A549 (cell line): ENCODE data around the gene SHF. TPM values are rescaled to one million over a fixed set of nuclear protein-coding genes. Genes with fewer than 3 reads are reported as not detected.

Experiments used
- ATAC-seq, 2 experiments: fragments of 200-7000 bp in 1 of 2; fragments of >200 bp in 1 of 2; cut with Nextera tagmentation in 1 of 2; cut with Tn5 transposase in 1 of 2; 3 replicates each; pipeline versions ENCODE4 v1.8.0 to v1.9.1; 2018 to 2020; ENCODE audit warnings: mild to moderate bottlenecking in 1 of 2, moderate library complexity in 1 of 2
- CTCF ChIA-PET: fragments of 300-600 bp; sonication (Branson Sonifier 250); formaldehyde crosslinking; extraction: SDS; loops from one replicate; lab custom pipeline; 2021; ENCODE audit warnings: antibody characterized with exemption, inconsistent platforms; lab: Yijun Ruan, JAX
- POLR2A ChIA-PET: fragments of 350-600 bp; formaldehyde crosslinking; extraction: SDS; loops from one replicate; lab custom pipeline; 2021; ENCODE audit warnings: antibody characterized with exemption, inconsistent platforms; lab: Yijun Ruan, JAX
- DNase-seq, 2 experiments: peaks; one replicate each; pipeline versions ENCODE4 v3.0.0 to v3.0.0-alpha.2; 2011 to 2016; ENCODE audit warnings: low read depth in 1 of 2, low spot score in 1 of 2
- FAIRE-seq: peaks from 2 replicates; lab custom pipeline; 2011; peaks lifted over from hg19 to GRCh38; lab: Jason Lieb, UNC
- H3K27ac ChIP-seq, 2 experiments: fragments of >200 bp; sonication (Bioruptor Twin); formaldehyde crosslinking; 3 replicates each; pipeline ENCODE4 v1.5.1; 2016 to 2017
- H3K4me1 ChIP-seq: fragments of >200 bp; sonication (Bioruptor Twin); formaldehyde crosslinking; 3 replicates; pipeline ENCODE4 v1.6.1; 2016
- H3K4me2 ChIP-seq: fragments of >200 bp; sonication (Bioruptor Twin); formaldehyde crosslinking; 3 replicates; pipeline ENCODE4 v1.6.1; 2016
- H3K4me3 ChIP-seq: fragments of >200 bp; sonication (Bioruptor Twin); formaldehyde crosslinking; 3 replicates; pipeline ENCODE4 v1.5.1; 2016
- H3K9me3 ChIP-seq: fragments of >200 bp; sonication (Bioruptor Twin); formaldehyde crosslinking; 3 replicates; pipeline ENCODE4 v1.6.1; 2016
- CHD4 ChIP-seq: fragments of 200-600 bp; sonication (generic); IDR thresholded peaks from 2 replicates; pipeline ENCODE4 v1.6.1; 2016; ENCODE audit warnings: antibody characterized with exemption, mild to moderate bottlenecking, borderline replicate concordance
- EHF ChIP-seq: fragments of 250-450 bp; sonication (Bioruptor Pico); IDR thresholded peaks from 2 replicates; pipeline ENCODE4 v1.5.0; 2020; ENCODE audit warnings: mild to moderate bottlenecking
- EHMT2 ChIP-seq: fragments of 200-600 bp; sonication (generic); IDR thresholded peaks from 2 replicates; pipeline ENCODE4 v1.6.1; 2016; ENCODE audit warnings: antibody characterized with exemption, low read depth, mild to moderate bottlenecking, moderate library complexity
- FOSB ChIP-seq: fragments of 250-450 bp; sonication (Bioruptor Pico); IDR thresholded peaks from 2 replicates; pipeline ENCODE4 v1.5.0; 2020; ENCODE audit warnings: mild to moderate bottlenecking, moderate library complexity
- FOSL2 ChIP-seq, 2 experiments: fragments of 450-650 bp in 1 of 2; fragments of >200 bp in 1 of 2; sonication (Bioruptor Twin) in 1 of 2; formaldehyde crosslinking; IDR thresholded peaks; 2 replicates each; pipeline versions ENCODE4 v1.5.0 to v1.6.1; 2016 to 2020; ENCODE audit warnings: mild to moderate bottlenecking in 1 of 2, moderate library complexity in 1 of 2
- HEYL ChIP-seq: fragments of 250-450 bp; sonication (Bioruptor Pico); IDR thresholded peaks from 2 replicates; pipeline ENCODE4 v1.8.0; 2021; ENCODE audit warnings: mild to moderate bottlenecking, moderate library complexity
- HOXA7 ChIP-seq: fragments of 250-450 bp; sonication (Bioruptor Pico); IDR thresholded peaks from 2 replicates; pipeline ENCODE4 v1.5.0; 2020; ENCODE audit warnings: mild to moderate bottlenecking, moderate library complexity
- HOXB5 ChIP-seq: fragments of 250-450 bp; sonication (Bioruptor Pico); IDR thresholded peaks from 2 replicates; pipeline ENCODE4 v1.5.0; 2020; ENCODE audit warnings: mild to moderate bottlenecking, moderate library complexity
- JUN ChIP-seq, 2 experiments: fragments of >200 bp; sonication (Bioruptor Twin); formaldehyde crosslinking; IDR thresholded peaks; 2 replicates in 1 of 2; 3 replicates in 1 of 2; pipeline ENCODE4 v1.6.1; 2016 to 2017
- JUNB ChIP-seq: fragments of >200 bp; sonication (Bioruptor Twin); formaldehyde crosslinking; IDR thresholded peaks from 2 replicates; pipeline ENCODE4 v1.6.1; 2016
- KDM1A ChIP-seq: fragments of 200-600 bp; sonication (generic); IDR thresholded peaks from 2 replicates; pipeline ENCODE4 v1.6.1; 2016; ENCODE audit warnings: low read depth, mild to moderate bottlenecking
- KDM5A ChIP-seq: fragments of 200-600 bp; sonication (generic); IDR thresholded peaks from 2 replicates; pipeline ENCODE4 v1.6.1; 2016; ENCODE audit warnings: antibody characterized with exemption, mild to moderate bottlenecking
- PHF8 ChIP-seq: fragments of 200-600 bp; sonication (generic); IDR thresholded peaks from 2 replicates; pipeline ENCODE4 v1.6.1; 2016; ENCODE audit warnings: low read depth, mild to moderate bottlenecking, antibody characterized with exemption, moderate library complexity, borderline replicate concordance
- RCOR1 ChIP-seq: fragments of 150-350 bp; IDR thresholded peaks from 2 replicates; pipeline ENCODE4 v1.6.1; 2014; ENCODE audit warnings: antibody characterized with exemption, low read length, low read depth
- RNF2 ChIP-seq: fragments of 200-600 bp; sonication (generic); IDR thresholded peaks from 2 replicates; pipeline ENCODE4 v1.6.1; 2016; ENCODE audit warnings: low read depth, mild to moderate bottlenecking, antibody characterized with exemption, moderate library complexity, borderline replicate concordance
- ZC3H11A ChIP-seq: fragments of 450-650 bp; IDR thresholded peaks from 2 replicates; pipeline ENCODE4 v1.6.1; 2014; ENCODE audit warnings: antibody characterized with exemption, mild to moderate bottlenecking
- ZFP36 ChIP-seq: fragments of 450-650 bp; IDR thresholded peaks from 2 replicates; pipeline ENCODE4 v1.6.1; 2014; ENCODE audit warnings: borderline replicate concordance; ENCODE audit not compliant: partially characterized antibody
- WGBS: methylation state at CpG from one replicate; pipeline ENCODE4 v1.1.6; 2017; ENCODE audit errors: missing lambda C conversion rate; 5-methylcytosine and 5-hydroxymethylcytosine counted together
- polyA plus RNA-seq, 4 experiments: library from polyadenylated mRNA; depleted of rRNA in 3 of 4; stranded (reverse); fragments of >200 nt; fragmentation: RNase III in 1 of 4; extraction: RNeasy Plus Mini Kit Qiagen cat#74134 plus additional on column Dnase treatment in 1 of 4; gene quantifications; 2 replicates in 3 of 4; 3 replicates in 1 of 4; pipeline ENCODE4 v1.2.3, GENCODE V29; 2011 to 2017
- TF ChIP-seq, protein P1 (sequence below): fragments of 250-450 bp; sonication (Bioruptor Pico); IDR thresholded peaks from 2 replicates; pipeline ENCODE4 v1.5.0; 2020; ENCODE audit warnings: low read depth, mild to moderate bottlenecking, moderate library complexity
- TF ChIP-seq, protein P2 (sequence below): fragments of 250-450 bp; sonication (Bioruptor Pico); IDR thresholded peaks from 2 replicates; pipeline ENCODE4 v1.5.0; 2021; ENCODE audit warnings: mild to moderate bottlenecking, moderate library complexity, borderline replicate concordance
- TF ChIP-seq, protein P3 (sequence below): fragments of >200 bp; sonication (Bioruptor Twin); formaldehyde crosslinking; IDR thresholded peaks from 3 replicates; pipeline ENCODE4 v1.5.1; 2016

The SHF gene
- polyA plus RNA-seq, 2 of the 4 experiments (the other 2 are of a cell fraction) = 0.36 to 0.85 TPM

DNA sequence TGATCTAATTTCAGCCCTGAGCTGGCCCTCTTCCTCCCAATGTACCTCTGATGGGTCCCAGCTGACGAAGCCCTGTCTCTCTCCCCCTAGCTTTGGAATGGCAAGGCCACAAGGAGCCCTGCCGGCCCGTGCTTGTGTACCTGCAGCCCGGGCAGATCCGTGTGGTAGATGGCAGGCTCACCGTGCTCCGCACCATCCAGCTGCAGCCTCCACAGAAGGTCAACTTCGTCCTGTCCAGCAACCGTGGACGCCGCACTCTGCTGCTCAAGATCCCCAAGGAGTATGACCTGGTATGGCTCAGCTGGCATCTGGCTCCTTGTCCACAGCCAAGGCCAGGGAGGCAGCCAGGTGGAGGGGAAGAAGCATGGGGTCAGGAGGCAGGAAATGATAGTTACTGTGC is 43.8 kb downstream of the SHF start:
- CTCF ChIA-PET = interaction anchor here (1.3 kb wide), 1 partner anchor 26 kb away, joined by 3 read pairs; no protein-coding TSS in a partner anchor
- no peak overlapping the region for H3K4me2 ChIP-seq
- no peaks in the 10 kb centered on the region for H3K4me1 ChIP-seq
- no peaks in the 10 kb centered on the region for H3K9me3 ChIP-seq
- POLR2A ChIA-PET = no interaction called here
- ATAC-seq = no peak
- no peak for DNase-seq
- FAIRE-seq = no peak
- 75% methylated on average over 3 of the region's 11 CpGs for WGBS
- no peak overlapping the region for H3K4me3 ChIP-seq
- no peak for TF ChIP-seq EHF (CRISPR knock-in tag)
- TF ChIP-seq CHD4 = no peak
- no peak for TF ChIP-seq HOXB5 (CRISPR knock-in tag)
- TF ChIP-seq JUN (IDR thresholded peaks at IDR 0.05) = no peak
- TF ChIP-seq KDM5A = no peak
- no peak overlapping the region for H3K27ac ChIP-seq

DNA sequence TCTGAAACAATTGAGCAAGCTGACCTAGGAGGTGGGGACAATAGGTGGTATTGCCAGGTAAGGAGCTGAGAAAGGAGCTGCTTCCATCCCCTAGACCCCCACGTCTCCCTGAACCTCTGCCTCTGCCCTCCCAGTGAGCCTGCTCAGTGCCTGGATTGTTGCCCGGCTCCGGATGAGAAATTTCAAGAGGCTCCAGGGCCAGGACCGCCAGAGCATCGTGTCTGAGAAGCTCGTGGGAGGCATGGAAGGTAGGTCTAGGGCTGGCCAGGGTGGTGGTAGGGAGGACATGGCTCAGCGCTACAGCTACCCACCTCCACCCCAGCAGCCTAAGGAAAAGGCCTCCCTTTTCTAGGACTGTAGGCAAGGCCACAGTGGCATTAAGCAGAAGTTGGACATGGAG is 44.7 kb downstream of the SHF start:
- ATAC-seq = no peak
- no peak for FAIRE-seq
- TF ChIP-seq, protein P1, sequence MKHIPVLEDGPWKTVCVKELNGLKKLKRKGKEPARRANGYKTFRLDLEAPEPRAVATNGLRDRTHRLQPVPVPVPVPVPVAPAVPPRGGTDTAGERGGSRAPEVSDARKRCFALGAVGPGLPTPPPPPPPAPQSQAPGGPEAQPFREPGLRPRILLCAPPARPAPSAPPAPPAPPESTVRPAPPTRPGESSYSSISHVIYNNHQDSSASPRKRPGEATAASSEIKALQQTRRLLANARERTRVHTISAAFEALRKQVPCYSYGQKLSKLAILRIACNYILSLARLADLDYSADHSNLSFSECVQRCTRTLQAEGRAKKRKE (CRISPR knock-in tag) = no peak
- TF ChIP-seq FOSB (no peak), RNF2 (no peak), PHF8 (no peak), HEYL (CRISPR knock-in tag) (no peak), HOXA7 (CRISPR knock-in tag) (no peak), EHF (CRISPR knock-in tag) (no peak), ZC3H11A (no peak), ZFP36 (no peak), EHMT2 (no peak), JUNB (no peak), RCOR1 (no peak), KDM1A (no peak), FOSL2 (IDR thresholded peaks at IDR 0.05) (no peak), FOSL2 (CRISPR knock-in tag; IDR thresholded peaks at IDR 0.05) (no peak)
- TF ChIP-seq, protein P2, sequence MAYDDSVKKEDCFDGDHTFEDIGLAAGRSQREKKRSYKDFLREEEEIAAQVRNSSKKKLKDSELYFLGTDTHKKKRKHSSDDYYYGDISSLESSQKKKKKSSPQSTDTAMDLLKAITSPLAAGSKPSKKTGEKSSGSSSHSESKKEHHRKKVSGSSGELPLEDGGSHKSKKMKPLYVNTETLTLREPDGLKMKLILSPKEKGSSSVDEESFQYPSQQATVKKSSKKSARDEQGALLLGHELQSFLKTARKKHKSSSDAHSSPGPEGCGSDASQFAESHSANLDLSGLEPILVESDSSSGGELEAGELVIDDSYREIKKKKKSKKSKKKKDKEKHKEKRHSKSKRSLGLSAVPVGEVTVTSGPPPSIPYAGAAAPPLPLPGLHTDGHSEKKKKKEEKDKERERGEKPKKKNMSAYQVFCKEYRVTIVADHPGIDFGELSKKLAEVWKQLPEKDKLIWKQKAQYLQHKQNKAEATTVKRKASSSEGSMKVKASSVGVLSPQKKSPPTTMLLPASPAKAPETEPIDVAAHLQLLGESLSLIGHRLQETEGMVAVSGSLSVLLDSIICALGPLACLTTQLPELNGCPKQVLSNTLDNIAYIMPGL = no peak
- TF ChIP-seq, protein P3, sequence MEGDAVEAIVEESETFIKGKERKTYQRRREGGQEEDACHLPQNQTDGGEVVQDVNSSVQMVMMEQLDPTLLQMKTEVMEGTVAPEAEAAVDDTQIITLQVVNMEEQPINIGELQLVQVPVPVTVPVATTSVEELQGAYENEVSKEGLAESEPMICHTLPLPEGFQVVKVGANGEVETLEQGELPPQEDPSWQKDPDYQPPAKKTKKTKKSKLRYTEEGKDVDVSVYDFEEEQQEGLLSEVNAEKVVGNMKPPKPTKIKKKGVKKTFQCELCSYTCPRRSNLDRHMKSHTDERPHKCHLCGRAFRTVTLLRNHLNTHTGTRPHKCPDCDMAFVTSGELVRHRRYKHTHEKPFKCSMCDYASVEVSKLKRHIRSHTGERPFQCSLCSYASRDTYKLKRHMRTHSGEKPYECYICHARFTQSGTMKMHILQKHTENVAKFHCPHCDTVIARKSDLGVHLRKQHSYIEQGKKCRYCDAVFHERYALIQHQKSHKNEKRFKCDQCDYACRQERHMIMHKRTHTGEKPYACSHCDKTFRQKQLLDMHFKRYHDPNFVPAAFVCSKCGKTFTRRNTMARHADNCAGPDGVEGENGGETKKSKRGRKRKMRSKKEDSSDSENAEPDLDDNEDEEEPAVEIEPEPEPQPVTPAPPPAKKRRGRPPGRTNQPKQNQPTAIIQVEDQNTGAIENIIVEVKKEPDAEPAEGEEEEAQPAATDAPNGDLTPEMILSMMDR = no peak
- H3K4me1 ChIP-seq = no peaks in the 10 kb centered on the region
- ChIA-PET POLR2A (interaction anchor here (0.5 kb wide), 1 partner anchor 12 kb away, joined by 3 read pairs; no protein-coding TSS in a partner anchor), CTCF (interaction anchor here (1.3 kb wide), 1 partner anchor 25 kb away, joined by 3 read pairs; no protein-coding TSS in a partner anchor)
- no peak for DNase-seq
- no peaks in the 10 kb centered on the region for H3K9me3 ChIP-seq
- H3K4me2 ChIP-seq = no peak overlapping the region
- no peak overlapping the region for H3K27ac ChIP-seq
- WGBS = 60% methylated on average over 2 of the region's 7 CpGs
- H3K4me3 ChIP-seq = no peak overlapping the region
